HG02623 (cell line): ENCODE results near the gene SRSF3.
A peak's percentile ranks its signal among the peaks of the same experiment; 100 is the strongest.
"Not testable (repeated sequence)": the region's sequence is repeated elsewhere in the genome, so short reads cannot be mapped to it uniquely, and the experiment has no call there.

Experiments
- ATAC-seq: cut with Tn5 transposase; IDR thresholded peaks from one replicate; pipeline ENCODE4 v1.9.1; 2021; ENCODE audit warnings: moderate library complexity; ENCODE audit not compliant: unreplicated experiment

Gene SRSF3

GRCh38 chr6:36574679-36575078, 19.5 kb upstream of the SRSF3 start:
- no peak for ATAC-seq

GRCh38 chr6:36576578-36576977, 17.6 kb upstream of the SRSF3 start:
- no peak for ATAC-seq

DNA sequence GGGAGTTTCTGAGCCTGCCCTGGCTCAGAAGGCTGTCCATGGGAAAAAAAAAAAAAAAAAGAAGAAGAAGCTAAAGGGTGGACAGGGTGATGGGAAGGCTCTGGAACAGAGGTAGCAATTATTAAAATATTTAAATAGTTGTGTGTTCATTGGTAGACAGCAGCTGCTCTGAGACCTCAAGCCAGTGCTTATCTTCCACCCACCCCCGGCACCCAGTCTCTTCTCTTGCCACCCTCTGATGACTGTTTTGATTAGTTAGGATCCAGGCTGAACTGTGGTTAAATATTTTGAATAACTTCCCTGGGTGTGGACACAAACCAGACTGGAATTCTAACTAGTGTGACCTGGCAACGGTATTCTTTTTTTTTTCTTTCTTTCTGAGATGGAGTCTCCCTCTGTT, 16.9 kb upstream of the SRSF3 start:
- no peak for ATAC-seq

DNA sequence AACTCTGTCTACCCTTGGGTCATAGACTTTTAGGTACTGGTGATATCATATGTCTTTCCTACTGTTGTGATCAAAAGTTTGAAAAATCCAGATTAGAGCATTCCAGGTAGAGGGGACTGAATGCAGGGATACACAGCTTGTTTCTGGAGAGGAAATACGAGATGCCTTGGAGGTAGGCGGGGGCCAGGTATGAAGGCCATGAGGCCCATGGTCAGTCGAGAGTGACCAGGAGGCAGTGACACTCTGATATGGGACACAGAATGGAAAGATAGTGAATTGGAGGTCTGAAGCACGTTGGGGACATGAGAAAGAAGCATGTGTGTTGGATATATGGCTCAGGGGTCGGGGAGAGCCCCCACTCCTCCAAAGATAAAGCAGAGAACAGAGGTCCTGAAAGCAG, 16.1 kb upstream of the SRSF3 start:
- no peak for ATAC-seq

DNA sequence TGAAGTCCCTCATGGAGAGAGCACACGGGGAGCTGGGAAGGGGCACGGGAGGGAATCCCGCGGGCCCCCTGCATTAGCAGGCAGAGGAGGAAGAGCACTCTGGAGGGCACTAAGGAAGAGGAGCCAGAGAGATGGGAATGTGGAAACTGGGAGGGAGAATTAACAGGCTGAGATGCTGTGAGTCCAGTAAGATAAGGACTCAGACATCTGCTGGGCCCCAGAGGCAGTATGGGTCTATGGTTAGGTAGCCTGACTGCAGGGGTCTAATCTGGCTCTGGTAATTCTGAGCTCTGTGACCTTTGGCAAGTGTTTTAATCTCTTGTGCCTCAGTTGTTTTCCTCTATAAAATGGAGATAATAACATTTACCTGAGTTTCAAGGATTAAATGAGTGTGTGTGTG, 15.7 kb upstream of the SRSF3 start:
- no peak for ATAC-seq

- ATAC-seq, result no peak
Observed at GRCh38 chr6:36580184-36580526, 14.0 kb upstream of the SRSF3 start.

- no peak for ATAC-seq
Observed at GRCh38 chr6:36581716-36582115, 12.4 kb upstream of the SRSF3 start.

- no peak for ATAC-seq
Observed at GRCh38 chr6:36586606-36587005, 7.6 kb upstream of the SRSF3 start.

- not testable (repeated sequence) for ATAC-seq
Observed at GRCh38 chr6:36589025-36589400, 5.1 kb upstream of the SRSF3 start.

- ATAC-seq, result no peak
Observed at GRCh38 chr6:36590237-36590636, 3.9 kb upstream of the SRSF3 start.

- ATAC-seq, result no peak
Observed at GRCh38 chr6:36592221-36592655, 1.9 kb upstream of the SRSF3 start.

GRCh38 chr6:36593569-36594028, 563 bp upstream of the SRSF3 start:
- ATAC-seq, result peak; percentile 13

DNA sequence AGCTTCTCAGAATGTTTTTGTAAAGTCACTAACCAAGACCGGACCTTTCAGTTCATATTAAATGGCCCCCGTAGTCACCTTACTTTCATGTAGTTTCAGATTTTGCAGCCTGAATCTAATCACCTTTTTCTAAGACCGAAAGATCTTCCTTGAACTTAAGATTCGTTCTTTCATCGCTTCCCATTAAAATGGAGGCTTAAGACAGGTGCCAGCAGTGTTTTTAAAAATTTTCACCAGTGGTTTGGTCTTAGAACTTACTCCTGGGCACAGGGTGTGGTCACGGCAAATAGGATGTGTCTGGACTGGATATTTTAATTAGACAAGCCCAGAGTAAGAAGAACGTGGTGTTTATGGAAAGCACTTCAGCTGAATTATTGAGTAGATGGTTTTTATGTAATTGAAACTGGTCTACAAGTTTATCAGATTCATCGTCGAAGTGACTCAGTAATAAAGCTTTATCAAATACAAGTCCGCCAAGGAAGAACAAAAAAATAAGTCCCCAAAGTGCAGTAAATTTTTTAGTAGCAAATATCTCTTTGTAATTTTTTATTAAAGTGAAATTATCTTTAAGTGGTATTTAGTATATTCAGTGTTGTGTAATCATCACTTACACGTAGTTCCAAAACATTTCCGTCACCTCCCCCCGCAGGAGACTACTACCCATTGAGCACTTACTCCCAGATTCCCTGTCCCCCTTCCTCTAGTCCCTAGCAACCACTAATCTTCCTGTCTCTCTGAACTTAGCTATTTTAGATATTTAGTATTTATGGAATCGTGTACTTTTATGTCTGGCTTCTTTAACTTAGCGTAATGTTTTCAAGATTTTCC, 868 bp downstream of the SRSF3 start:
- no peak for ATAC-seq

DNA sequence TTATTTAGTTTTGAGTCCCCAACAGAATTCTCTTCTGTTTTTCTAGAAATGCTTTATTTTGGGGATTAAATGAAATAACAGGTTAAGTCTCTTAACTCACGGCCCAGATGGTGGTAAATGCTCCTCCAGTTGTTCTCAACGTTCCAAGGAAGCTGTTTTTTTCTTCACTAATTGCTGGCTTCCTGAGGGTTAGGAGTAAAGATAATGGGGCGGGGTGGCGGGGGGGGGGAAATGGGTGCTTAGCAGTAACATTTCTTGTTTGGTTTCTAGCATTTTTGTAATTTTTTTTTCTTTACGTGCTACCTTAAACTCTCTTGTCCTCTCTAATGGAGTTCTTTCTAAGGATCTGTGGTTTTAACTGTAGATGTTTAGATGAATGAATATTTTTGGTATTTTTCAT, 2.2 kb downstream of the SRSF3 start:
- ATAC-seq, result no peak

DNA sequence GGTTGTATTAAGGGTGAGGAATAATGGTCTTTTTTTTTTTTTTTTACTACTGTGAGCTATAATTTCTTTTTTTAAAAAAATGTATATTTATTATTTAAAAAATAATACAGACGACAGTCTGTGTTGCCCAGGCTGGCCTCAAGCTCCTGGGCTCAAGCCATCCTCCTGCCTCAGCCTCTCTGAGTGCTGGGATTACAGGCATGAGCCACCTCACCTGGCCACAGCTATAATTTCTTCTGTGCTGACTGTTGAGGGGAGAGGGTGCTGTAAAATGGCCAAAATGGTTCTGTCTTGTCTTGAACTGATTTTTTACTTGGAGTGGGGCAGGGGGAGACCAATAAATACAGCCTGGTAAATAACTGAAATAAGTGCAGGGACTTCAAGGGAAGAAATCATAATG, 3.6 kb downstream of the SRSF3 start:
- ATAC-seq, result no peak

- no peak for ATAC-seq
Observed at GRCh38 chr6:36598326-36598725, 4.2 kb downstream of the SRSF3 start.

DNA sequence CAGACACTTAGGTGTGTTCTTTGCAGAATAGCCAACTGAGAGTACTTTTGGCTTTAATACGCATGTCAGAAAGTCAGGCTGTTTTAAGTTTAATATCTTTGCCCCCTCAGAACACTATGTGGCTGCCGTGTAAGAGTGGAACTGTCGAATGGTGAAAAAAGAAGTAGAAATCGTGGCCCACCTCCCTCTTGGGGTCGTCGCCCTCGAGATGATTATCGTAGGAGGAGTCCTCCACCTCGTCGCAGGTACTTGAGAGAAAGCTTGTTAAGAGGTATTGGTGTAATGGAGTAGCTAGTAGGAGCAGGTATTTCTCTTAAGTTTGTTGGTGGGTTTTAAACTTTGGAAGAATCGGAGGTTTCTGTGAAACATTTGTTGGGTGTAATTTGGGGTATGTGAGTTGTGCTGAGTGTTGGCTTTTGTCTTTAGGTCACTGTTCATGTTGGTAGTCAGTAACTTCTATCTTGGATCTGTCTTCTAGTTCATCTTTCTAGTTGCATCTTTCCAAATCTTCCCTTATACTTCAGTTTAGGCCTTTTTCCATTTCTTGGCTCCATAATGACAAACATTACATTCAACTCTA, 4.7 kb downstream of the SRSF3 start:
- ATAC-seq, result no peak

DNA sequence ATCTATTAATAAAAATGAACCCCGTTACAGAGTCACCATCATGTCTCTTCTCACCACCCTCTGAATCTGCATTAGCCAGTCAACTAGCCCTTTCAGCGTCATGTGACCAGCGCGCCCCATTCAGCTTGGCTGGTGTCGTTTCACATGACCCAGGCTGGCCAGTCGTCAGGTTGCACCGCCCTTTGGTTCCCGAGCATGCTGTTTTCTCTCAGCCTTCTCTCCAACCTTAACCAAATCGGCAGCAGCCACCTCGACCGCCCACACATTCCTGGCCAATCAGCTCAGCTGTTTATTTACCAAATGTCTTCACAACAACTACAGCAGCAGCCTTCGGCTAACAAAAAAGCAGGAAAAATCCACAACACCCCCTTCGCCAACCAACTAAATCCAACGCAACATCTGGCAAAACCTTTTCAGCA, 5.6 kb downstream of the SRSF3 start:
- no peak for ATAC-seq

GRCh38 chr6:36600564-36601146, 6.5 kb downstream of the SRSF3 start:
- no peak for ATAC-seq

- not testable (repeated sequence) for ATAC-seq
Observed at GRCh38 chr6:36601818-36602217, 7.7 kb downstream of the SRSF3 start.

- ATAC-seq, result no peak
Observed at GRCh38 chr6:36603222-36604089, 9.3 kb downstream of the SRSF3 start.
